NCI-H2196 (cell line): Measurements from ENCODE around the gene PRDM7.
"Not testable (repeated sequence)": the region's sequence is repeated elsewhere in the genome, so short reads cannot be mapped to it uniquely, and the experiment has no call there.

Source experiments
- DNase-seq: peaks from one replicate; lab custom pipeline; 2025; ENCODE audit not compliant: unreplicated experiment; lab: John Stamatoyannopoulos, UW

Gene PRDM7

GRCh38 chr16:90072442-90073105, 4.6 kb downstream of the PRDM7 start:
- DNase-seq: no peak

GRCh38 chr16:90070440-90070839, 6.7 kb downstream of the PRDM7 start:
- DNase-seq: no peak

GRCh38 chr16:90061437-90061836, 15.7 kb downstream of the PRDM7 start:
- DNase-seq: no peak

GRCh38 chr16:90057738-90058173, 19.4 kb downstream of the PRDM7 start:
- DNase-seq: no peak

GRCh38 chr16:90056521-90056920, 20.6 kb downstream of the PRDM7 start:
- DNase-seq: not testable (repeated sequence)

- DNase-seq: no peak
These were observed 21.8 kb downstream of the PRDM7 start for GRCh38 chr16:90055371-90055770.

- no peak for DNase-seq
These were observed 22.6 kb downstream of the PRDM7 start for GRCh38 chr16:90054554-90054953.

- DNase-seq: no peak
These were observed 23.1 kb downstream of the PRDM7 start for GRCh38 chr16:90053902-90054500.

GRCh38 chr16:90050969-90051368, 26.2 kb downstream of the PRDM7 start:
- DNase-seq: no peak

- no peak for DNase-seq
These were observed 28.3 kb downstream of the PRDM7 start for GRCh38 chr16:90048737-90049330.

GRCh38 chr16:90048347-90048722, 28.8 kb downstream of the PRDM7 start:
- no peak for DNase-seq

GRCh38 chr16:90047714-90048346, 29.3 kb downstream of the PRDM7 start:
- no peak for DNase-seq

- peak; percentile 16 for DNase-seq
These were observed 30.0 kb downstream of the PRDM7 start for GRCh38 chr16:90046971-90047713.

- DNase-seq: peak; percentile 30
These were observed 30.8 kb downstream of the PRDM7 start for GRCh38 chr16:90046122-90046970.

- DNase-seq: peak; percentile 34
These were observed 33.0 kb downstream of the PRDM7 start for GRCh38 chr16:90044111-90044551.

GRCh38 chr16:90043526-90043925, 33.6 kb downstream of the PRDM7 start:
- DNase-seq: no peak

GRCh38 chr16:90042946-90043514, 34.1 kb downstream of the PRDM7 start:
- DNase-seq: no peak

GRCh38 chr16:90041896-90042473, 35.1 kb downstream of the PRDM7 start:
- no peak for DNase-seq

- DNase-seq: no peak
These were observed 36.7 kb downstream of the PRDM7 start for GRCh38 chr16:90040152-90041023.
